Heart left ventricle (tissue), 16 donors: ENCODE results near the gene FAM168A. TPM values are rescaled to one million over a fixed set of nuclear protein-coding genes. Genes with fewer than 3 reads are reported as not detected.

Source experiments
- ATAC-seq, 4 donors: fragments of 200-7000 bp; cut with Tn5 transposase; one replicate each; pipeline ENCODE4 v1.9.1; 2020 to 2022; ENCODE audit warnings: moderate library complexity in 4 of 4, mild to moderate bottlenecking in 3 of 4, moderate number of reproducible peaks in 1 of 4
- DNase-seq, 5 donors: peaks; one replicate each; pipeline ENCODE4 v3.0.0-alpha.2; 2020
- H3K27ac ChIP-seq, 12 donors: fragments of 200-600 bp; sonication (generic) in 4 of 12; one replicate each; pipeline versions ENCODE4 v1.5.0 to v1.8.0; 2016 to 2022; ENCODE audit warnings: mild to moderate bottlenecking in 2 of 12
- H3K27me3 ChIP-seq, 9 donors: fragments of 200-600 bp; sonication (generic) in 2 of 9; one replicate each; pipeline versions ENCODE4 v1.5.1 to v1.8.0; 2016 to 2022; ENCODE audit warnings: mild to moderate bottlenecking in 3 of 9
- H3K36me3 ChIP-seq, 9 donors: fragments of 200-600 bp; sonication (generic) in 2 of 9; one replicate each; pipeline versions ENCODE4 v1.5.0 to v1.8.0; 2018 to 2022; ENCODE audit warnings: mild to moderate bottlenecking in 2 of 9
- H3K4me1 ChIP-seq, 12 donors: fragments of 200-600 bp; sonication (generic) in 4 of 12; one replicate each; pipeline versions ENCODE4 v1.5.0 to v1.8.0; 2016 to 2022; ENCODE audit warnings: mild to moderate bottlenecking in 3 of 12
- H3K4me3 ChIP-seq, 12 donors: fragments of 200-600 bp; sonication (generic) in 4 of 12; one replicate each; pipeline versions ENCODE4 v1.5.0 to v1.8.0; 2017 to 2022; ENCODE audit warnings: mild to moderate bottlenecking in 9 of 12, moderate library complexity in 4 of 12
- H3K9me3 ChIP-seq, 12 donors: fragments of 200-600 bp; sonication (generic) in 4 of 12; one replicate each; pipeline versions ENCODE4 v1.5.0 to v1.8.0; 2016 to 2022; ENCODE audit warnings: mild to moderate bottlenecking in 1 of 12
- POLR2A ChIP-seq, 2 donors: fragments of 450-650 bp; IDR thresholded peaks; one replicate each; pipeline ENCODE4 v1.6.1; 2017; ENCODE audit warnings: antibody characterized with exemption in 2 of 2, mild to moderate bottlenecking in 2 of 2, moderate library complexity in 2 of 2
- WGBS, 4 donors: extraction: QIAGEN DNeasy Blood & Tissue Kit in 2 of 4; methylation state at CpG; one replicate each; pipeline versions ENCODE4 v1.1.5 to v1.1.7; 2013 to 2018; 5-methylcytosine and 5-hydroxymethylcytosine counted together
- intact Hi-C, 10 donors: fragments of 100-400 bp; cut with DNase I; formaldehyde crosslinking; loops; one replicate each; pipeline versions ENCODE4 v1.11.1 to v1.14.2; 2022
- polyA plus RNA-seq, 2 donors: library from polyadenylated mRNA; stranded (reverse); fragments of 200-250 nt; gene quantifications; one replicate each; pipeline ENCODE4 v1.2.3, GENCODE V29; 2013
- total RNA-seq, 9 donors: library from RNA; depleted of rRNA in 2 of 9; stranded (reverse); fragments of >200 nt in 2 of 9; fragmentation: NEBNext Ultra II Directional in 3 of 9; extraction: Animal tissue kit (Norgen Biotek cat#: 25700) in 3 of 9; gene quantifications; one replicate each; pipeline versions ENCODE4 v1.1.0 to v1.2.4, GENCODE V29; 2016 to 2023
- TF ChIP-seq, protein P1 (sequence below), 12 donors: fragments of 200-600 bp; sonication (generic) in 4 of 12; IDR thresholded peaks; one replicate each; pipeline versions ENCODE4 v1.5.0 to v1.8.0; 2018 to 2022; ENCODE audit warnings: antibody characterized with exemption in 12 of 12, mild to moderate bottlenecking in 5 of 12
- donor health status: ischemic (EF 13 %, LVEDD 7.1; RV severe dilation, severe dysfunction).
- donor health status: healthy with polysubstance abuse.
- donor health status: DM: no; HTN: yes; CAD: no.
- donor health status: DM: no; HTN: no; CAD: no.
- donor health status: ischemic (EF 25% LVEDD 6.9; RV normal size, moderate dysfunction).
- donor health status: ischemic (EF 25% LVEDD 5.7; RV mildly dilated, moderate dysfunction).
- donor health status: healthy.
- donor health status: DM: yes; HTN: yes; CAD: no.
- donor health status: ischemic (EF 35%, LVEDD 5.7; RV mildly dilated, moderate dysfunction).
- donor health status: nonischemic (EF 11% LVEDD 7.7; RV severe dilation, severe dysfunction).
- donor health status: DM: yes; HTN: yes; CAD: no.
- donor health status: PGD.
- donor health status: ischemic (EF 29% LVEDD 5.4; RV normal size, mild dysfunction).
- donor health status: nonischemic (EF 23%, LVEDD 6.1; RV moderate dilation, normal function).

FAM168A gene
- total and polyA plus RNA-seq, 11 donors = 9.0 to 39.1 (median 27.8) TPM

DNA sequence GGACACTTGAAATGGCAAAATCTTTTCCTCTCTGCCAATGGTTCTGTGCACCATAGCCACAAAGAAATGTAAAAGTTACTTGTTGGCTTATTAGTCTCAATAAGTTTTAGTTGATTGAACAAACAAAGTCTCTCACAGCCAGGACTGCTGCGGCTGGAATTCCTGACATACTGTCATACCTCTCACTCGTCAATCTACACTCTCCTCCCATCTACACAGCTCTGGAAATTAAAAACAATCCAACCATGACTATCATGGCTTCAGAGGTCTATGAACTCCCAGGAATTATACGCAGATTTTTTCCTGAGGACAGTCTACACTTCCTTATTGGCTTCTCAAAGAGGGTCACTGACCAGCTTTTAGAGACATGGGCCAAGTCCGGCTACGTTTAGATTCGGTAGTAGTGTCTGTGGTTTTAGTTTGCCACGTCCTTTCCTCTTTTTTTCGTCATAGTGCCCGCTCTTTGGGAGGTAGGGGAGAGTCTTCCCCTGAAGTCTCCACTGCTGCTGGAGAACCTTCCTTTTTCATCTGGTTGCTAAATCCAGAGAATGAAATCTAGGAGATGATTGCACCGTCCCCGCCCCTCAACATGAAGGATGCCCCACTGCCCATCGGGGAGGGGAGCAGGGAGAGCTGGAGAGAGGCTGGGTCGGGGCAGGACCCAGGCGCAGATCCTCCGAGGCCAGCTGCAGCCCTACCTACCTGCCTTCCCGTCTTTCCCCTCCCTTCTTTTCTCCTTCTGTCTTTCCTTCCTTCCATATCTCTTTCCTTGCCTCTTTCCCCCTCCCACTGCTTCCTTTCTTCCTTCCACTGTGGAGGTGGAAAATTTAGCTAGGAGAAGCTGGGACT, 47.4 kb upstream of the FAM168A start:
- H3K27ac ChIP-seq = peak overlapping the region in 2 of 12 donors; percentile 7 to 22
- no peak for DNase-seq
- peak overlapping the region in 4 of 12 donors; percentile 3 to 26 (median 14) for H3K4me3 ChIP-seq
- WGBS, 4 donors = 47 to 58% (median 54%) methylated on average over 16 of the region's 16 CpGs
- H3K27me3 ChIP-seq = peaks cover 0 to 11% (median 0%) of the 10 kb centered on the region in 9 donors
- intact Hi-C loops = no loop called here
- ATAC-seq = no peak
- TF ChIP-seq, protein P1, sequence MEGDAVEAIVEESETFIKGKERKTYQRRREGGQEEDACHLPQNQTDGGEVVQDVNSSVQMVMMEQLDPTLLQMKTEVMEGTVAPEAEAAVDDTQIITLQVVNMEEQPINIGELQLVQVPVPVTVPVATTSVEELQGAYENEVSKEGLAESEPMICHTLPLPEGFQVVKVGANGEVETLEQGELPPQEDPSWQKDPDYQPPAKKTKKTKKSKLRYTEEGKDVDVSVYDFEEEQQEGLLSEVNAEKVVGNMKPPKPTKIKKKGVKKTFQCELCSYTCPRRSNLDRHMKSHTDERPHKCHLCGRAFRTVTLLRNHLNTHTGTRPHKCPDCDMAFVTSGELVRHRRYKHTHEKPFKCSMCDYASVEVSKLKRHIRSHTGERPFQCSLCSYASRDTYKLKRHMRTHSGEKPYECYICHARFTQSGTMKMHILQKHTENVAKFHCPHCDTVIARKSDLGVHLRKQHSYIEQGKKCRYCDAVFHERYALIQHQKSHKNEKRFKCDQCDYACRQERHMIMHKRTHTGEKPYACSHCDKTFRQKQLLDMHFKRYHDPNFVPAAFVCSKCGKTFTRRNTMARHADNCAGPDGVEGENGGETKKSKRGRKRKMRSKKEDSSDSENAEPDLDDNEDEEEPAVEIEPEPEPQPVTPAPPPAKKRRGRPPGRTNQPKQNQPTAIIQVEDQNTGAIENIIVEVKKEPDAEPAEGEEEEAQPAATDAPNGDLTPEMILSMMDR (IDR thresholded peaks at IDR 0.05) = no peak
- TF ChIP-seq POLR2A (IDR thresholded peaks at IDR 0.05) = no peak
- no peaks in the 10 kb centered on the region for H3K9me3 ChIP-seq
- H3K4me1 ChIP-seq = peaks cover 0 to 24% (median 6%) of the 10 kb centered on the region in 12 donors
- H3K36me3 ChIP-seq = no peaks in the 10 kb centered on the region

DNA sequence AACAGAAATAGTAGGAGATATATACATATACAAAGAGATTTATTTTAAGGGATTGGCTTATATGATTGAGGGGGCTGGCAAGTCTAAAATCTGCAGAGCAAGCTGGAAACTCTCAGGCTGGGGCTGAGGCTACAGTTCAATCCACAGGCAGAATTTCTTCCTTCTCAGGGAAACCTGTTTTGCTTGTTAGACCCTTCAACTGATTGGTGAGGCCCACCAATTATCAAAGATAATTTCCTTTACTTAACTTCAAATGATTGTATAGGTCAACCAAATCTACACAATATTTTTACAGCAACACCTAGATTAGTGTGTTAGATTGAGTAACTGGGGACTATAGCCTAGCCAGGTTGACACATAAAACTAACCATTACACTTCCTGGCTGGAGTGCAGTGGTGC, 43.8 kb upstream of the FAM168A start:
- Histone ChIP-seq H3K4me1 (peaks cover 0 to 13% (median 0%) of the 10 kb centered on the region in 12 donors), H3K27me3 (peaks cover 0 to 11% (median 0%) of the 10 kb centered on the region in 9 donors), H3K9me3 (no peaks in the 10 kb centered on the region), H3K4me3 (no peak overlapping the region), H3K27ac (no peak overlapping the region), H3K36me3 (no peaks in the 10 kb centered on the region)
- ATAC-seq (no peak), DNase-seq (no peak)
- no peak for TF ChIP-seq POLR2A (IDR thresholded peaks at IDR 0.05)
- TF ChIP-seq, protein P1 (IDR thresholded peaks at IDR 0.05) = no peak
- intact Hi-C loops = no loop called here

DNA sequence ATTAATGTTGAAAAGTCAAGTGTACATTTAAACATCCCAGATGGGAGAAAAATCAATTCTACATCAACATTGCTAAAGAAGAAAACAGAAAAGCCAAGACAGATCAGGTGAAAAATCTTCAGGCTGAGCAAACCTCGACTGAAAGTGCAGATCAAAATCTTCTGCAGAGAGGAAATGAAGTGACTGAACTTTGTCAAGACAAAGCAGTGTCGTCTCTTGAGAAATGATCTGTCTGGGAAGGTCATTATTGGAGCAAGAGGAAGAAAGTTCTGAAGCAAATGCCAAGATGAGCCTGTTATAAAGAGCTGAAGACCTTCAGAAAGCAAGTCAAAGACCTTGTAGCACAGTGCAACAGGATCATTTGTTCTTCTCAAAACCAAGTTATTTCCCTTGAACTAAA, 42.7 kb upstream of the FAM168A start:
- 33 to 53% (median 47%) methylated on average over 2 of the region's 2 CpGs for WGBS, 4 donors
- H3K36me3 ChIP-seq = no peaks in the 10 kb centered on the region
- H3K4me3 ChIP-seq = no peak overlapping the region
- H3K4me1 ChIP-seq = peaks cover 0 to 7% (median 0%) of the 10 kb centered on the region in 12 donors
- DNase-seq (no peak), ATAC-seq (no peak)
- no peak overlapping the region for H3K27ac ChIP-seq
- TF ChIP-seq, protein P1 (IDR thresholded peaks at IDR 0.05) = no peak
- no peak for TF ChIP-seq POLR2A (IDR thresholded peaks at IDR 0.05)
- peaks cover 0 to 11% (median 0%) of the 10 kb centered on the region in 9 donors for H3K27me3 ChIP-seq
- intact Hi-C loops = no loop called here
- no peaks in the 10 kb centered on the region for H3K9me3 ChIP-seq

DNA sequence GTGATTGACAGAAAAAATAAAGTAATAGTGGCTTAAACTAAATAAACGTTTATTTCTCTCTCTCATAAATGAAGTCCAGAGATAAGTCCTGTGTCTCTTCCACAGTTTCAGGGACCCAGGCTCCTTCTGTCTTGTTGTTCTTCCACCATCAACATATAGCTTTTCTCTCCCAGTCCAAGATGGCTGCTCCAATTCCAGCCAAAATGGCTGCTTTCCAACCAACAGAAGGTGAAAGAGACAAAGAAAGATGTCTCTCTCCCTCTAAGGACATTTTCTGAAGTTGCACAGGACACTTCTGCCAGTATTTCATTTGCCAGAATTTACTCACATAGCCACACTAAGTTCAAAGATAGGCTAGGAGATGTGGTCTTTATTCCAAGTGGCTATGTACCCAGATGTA, 39.1 kb upstream of the FAM168A start:
- intact Hi-C loops = no loop called here
- peaks cover 0 to 3% (median 0%) of the 10 kb centered on the region in 12 donors for H3K9me3 ChIP-seq
- ATAC-seq (no peak), DNase-seq (no peak)
- 79 to 89% (median 86%) methylated on average over 1 of the region's 1 CpG for WGBS, 4 donors
- TF ChIP-seq POLR2A (IDR thresholded peaks at IDR 0.05) = no peak
- TF ChIP-seq, protein P1 (IDR thresholded peaks at IDR 0.05) = no peak
- H3K4me3 ChIP-seq = no peak overlapping the region
- H3K27me3 ChIP-seq = no peaks in the 10 kb centered on the region
- no peaks in the 10 kb centered on the region for H3K36me3 ChIP-seq
- H3K27ac ChIP-seq = no peak overlapping the region
- no peaks in the 10 kb centered on the region for H3K4me1 ChIP-seq
